GM10266 (cell line): Measurements from ENCODE around the gene OTOGL.
A peak's percentile ranks its signal among the peaks of the same experiment; 100 is the strongest.

Experiments used
- DNase-seq: peaks from one replicate; pipeline ENCODE4 v3.0.0; 2012; ENCODE audit errors: extremely low spot score
- CTCF ChIP-seq: IDR thresholded peaks from 2 replicates; pipeline ENCODE4 v1.5.1; 2012; ENCODE audit warnings: mild to moderate bottlenecking, low read depth; ENCODE audit not compliant: control insufficient read depth, insufficient read depth; ENCODE audit errors: missing control alignments

The OTOGL gene

GRCh38 chr12:80193865-80194264 is 94.5 kb downstream of the OTOGL start:
- TF ChIP-seq CTCF, result no peak
- DNase-seq, result no peak

GRCh38 chr12:80195074-80195726 is 95.9 kb downstream of the OTOGL start:
- peak; percentile 39 for TF ChIP-seq CTCF

GRCh38 chr12:80195737-80196136 is 96.4 kb downstream of the OTOGL start:
- TF ChIP-seq CTCF, result no peak
- no peak for DNase-seq

More at GRCh38 chr12:80195074-80195726, 95.9 kb downstream of the OTOGL start:
- DNase-seq, result peak; percentile 15

GRCh38 chr12:80196419-80196818 is 97.1 kb downstream of the OTOGL start:
- no peak for TF ChIP-seq CTCF
- no peak for DNase-seq

- DNase-seq, result no peak
- no peak for TF ChIP-seq CTCF
These were observed 99.5 kb downstream of the OTOGL start for GRCh38 chr12:80198782-80199337.

GRCh38 chr12:80199931-80200330 is 100.6 kb downstream of the OTOGL start:
- no peak for TF ChIP-seq CTCF
- DNase-seq, result no peak

GRCh38 chr12:80200414-80200813 is 101.1 kb downstream of the OTOGL start:
- no peak for DNase-seq
- TF ChIP-seq CTCF, result no peak
